Esophagus muscularis mucosa (tissue), 4 donors: Measurements from ENCODE around the gene SLC3A2.

Experiments
- EP300 ChIP-seq: sonication (generic); formaldehyde crosslinking; IDR thresholded peaks from one replicate; pipeline ENCODE4 v1.6.1; 2017; ENCODE audit warnings: antibody characterized with exemption
- POLR2A ChIP-seq: fragments of 450-650 bp; IDR thresholded peaks from one replicate; pipeline ENCODE4 v1.6.1; 2017; ENCODE audit warnings: antibody characterized with exemption, moderate library complexity, mild to moderate bottlenecking, low read depth
- POLR2AphosphoS5 ChIP-seq, 2 donors: sonication (generic); formaldehyde crosslinking; IDR thresholded peaks; one replicate each; pipeline ENCODE4 v1.6.1; 2017; ENCODE audit warnings: antibody characterized with exemption in 2 of 2
- TF ChIP-seq, protein P1 (sequence below), 3 experiments: fragments of 200-600 bp in 2 of 3; fragments of 450-650 bp in 1 of 3; sonication (generic) in 2 of 3; IDR thresholded peaks; one replicate each; pipeline ENCODE4 v1.5.1; 2017 to 2019; ENCODE audit warnings: antibody characterized with exemption in 3 of 3, mild to moderate bottlenecking in 2 of 3, moderate library complexity in 1 of 3

DNA sequence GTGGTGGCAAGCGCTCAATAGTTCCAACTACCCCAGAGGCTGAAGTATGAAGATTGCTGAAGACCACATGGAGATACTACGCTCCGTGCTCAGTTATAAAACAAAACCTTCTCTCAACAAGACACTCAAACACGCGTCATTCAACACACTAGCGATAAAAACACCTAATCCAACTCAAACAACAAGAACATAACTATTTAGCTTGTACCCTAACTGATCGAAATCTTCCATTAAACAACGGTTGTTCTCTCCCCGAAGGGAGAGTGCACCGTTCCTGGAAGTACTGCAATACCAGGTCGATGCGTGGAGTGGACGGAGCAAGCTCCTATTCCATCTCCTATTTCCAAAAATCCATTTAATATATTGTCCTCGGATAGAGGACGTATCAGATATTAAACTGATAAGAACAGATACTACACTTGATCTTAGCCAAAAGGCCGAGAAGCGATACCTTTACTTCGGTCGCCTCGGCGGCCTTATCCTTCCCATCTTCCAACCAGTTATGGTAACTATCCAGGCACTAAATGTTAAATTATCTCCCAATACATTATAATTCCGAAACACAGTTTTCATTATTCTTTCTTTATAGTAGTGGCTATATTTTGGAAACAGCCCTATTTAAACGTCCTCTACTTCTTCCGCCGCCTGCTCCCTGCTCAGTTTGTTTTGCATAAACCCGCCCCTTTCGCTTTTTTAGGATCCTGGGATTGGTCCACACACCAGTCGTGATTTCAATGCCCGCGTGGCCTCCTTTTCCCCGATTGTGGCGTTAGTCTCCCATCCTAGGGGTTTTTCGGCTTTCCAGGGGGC lies 39.1 kb upstream of the SLC3A2 start:
- TF ChIP-seq EP300 (no peak), POLR2A (peak; percentile 100), POLR2AphosphoS5 (IDR thresholded peaks at IDR 0.05) (peak; percentile 96 to 100)
- TF ChIP-seq, protein P1, sequence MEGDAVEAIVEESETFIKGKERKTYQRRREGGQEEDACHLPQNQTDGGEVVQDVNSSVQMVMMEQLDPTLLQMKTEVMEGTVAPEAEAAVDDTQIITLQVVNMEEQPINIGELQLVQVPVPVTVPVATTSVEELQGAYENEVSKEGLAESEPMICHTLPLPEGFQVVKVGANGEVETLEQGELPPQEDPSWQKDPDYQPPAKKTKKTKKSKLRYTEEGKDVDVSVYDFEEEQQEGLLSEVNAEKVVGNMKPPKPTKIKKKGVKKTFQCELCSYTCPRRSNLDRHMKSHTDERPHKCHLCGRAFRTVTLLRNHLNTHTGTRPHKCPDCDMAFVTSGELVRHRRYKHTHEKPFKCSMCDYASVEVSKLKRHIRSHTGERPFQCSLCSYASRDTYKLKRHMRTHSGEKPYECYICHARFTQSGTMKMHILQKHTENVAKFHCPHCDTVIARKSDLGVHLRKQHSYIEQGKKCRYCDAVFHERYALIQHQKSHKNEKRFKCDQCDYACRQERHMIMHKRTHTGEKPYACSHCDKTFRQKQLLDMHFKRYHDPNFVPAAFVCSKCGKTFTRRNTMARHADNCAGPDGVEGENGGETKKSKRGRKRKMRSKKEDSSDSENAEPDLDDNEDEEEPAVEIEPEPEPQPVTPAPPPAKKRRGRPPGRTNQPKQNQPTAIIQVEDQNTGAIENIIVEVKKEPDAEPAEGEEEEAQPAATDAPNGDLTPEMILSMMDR (IDR thresholded peaks at IDR 0.05): no peak
